Measurements from ENCODE around the gene IGF2.
A peak's percentile ranks its signal among the peaks of the same experiment; 100 is the strongest.

The IGF2 gene

DNA sequence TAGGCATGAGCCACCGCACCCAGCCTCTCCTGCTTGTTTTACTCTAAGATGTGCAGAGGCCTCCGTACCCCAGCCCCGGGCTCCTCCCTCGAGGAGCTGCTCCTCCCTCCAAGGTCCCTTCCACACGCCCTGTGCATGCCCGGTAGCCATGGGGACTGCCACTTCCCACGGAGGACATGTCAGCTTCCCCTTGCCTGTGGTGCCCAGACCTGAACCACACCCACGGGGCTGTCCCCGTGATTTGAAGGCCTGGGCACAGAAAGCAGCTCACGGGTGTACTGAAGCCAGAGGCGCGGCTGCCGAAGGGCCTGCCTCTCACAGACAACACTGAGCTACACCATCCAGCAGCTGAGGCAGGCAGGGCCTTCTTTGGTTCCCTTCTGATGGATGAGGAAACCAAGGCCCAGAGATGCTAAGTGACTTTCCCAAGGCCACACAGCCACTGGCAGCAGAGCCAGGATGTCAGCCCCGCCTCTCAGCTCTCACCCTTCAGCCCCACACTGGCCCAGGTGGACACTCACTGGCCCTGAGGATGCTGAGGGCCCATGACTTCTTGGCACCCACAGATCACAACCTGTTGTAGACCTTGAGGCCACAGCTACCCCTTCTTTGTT lies 14.5 kb upstream of the IGF2 start:
- DNase-seq = no peak

DNA sequence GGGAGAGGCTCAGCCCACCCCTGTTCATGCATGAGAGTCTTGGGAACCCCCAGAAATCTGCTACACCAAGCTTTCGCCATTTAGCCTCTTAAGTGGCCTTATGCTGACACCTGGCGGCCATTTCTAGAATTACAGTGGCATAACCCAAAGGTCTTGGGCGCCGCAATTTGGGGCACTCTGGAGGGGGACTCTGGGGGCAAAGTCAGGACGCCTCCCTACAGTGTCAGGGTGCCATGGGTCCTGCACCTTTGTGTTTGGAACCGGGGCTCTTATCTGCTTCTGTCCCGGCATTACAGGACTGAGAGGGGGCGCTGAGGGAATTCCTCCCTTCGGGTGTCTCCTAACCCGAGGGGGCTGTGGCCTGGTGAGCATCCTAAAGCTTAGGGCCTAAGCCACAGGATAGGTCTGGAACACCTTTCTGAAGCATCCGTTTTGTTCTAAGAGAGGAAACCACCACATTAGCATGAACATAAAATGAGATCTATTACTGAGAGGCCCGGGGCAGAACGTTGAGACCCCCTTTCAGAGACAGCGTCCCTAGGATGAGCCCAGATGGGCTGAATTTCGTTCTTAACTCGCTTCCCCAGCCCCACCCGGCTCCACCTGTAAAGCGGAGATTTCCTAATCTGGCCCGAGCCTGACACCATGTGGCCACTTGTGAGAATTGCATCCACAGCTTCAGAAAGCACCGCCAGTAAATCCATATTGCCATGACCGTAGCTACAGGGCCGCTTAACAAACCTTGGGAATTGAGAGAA lies 12.5 kb upstream of the IGF2 start:
- peak; percentile 61 for DNase-seq

DNA sequence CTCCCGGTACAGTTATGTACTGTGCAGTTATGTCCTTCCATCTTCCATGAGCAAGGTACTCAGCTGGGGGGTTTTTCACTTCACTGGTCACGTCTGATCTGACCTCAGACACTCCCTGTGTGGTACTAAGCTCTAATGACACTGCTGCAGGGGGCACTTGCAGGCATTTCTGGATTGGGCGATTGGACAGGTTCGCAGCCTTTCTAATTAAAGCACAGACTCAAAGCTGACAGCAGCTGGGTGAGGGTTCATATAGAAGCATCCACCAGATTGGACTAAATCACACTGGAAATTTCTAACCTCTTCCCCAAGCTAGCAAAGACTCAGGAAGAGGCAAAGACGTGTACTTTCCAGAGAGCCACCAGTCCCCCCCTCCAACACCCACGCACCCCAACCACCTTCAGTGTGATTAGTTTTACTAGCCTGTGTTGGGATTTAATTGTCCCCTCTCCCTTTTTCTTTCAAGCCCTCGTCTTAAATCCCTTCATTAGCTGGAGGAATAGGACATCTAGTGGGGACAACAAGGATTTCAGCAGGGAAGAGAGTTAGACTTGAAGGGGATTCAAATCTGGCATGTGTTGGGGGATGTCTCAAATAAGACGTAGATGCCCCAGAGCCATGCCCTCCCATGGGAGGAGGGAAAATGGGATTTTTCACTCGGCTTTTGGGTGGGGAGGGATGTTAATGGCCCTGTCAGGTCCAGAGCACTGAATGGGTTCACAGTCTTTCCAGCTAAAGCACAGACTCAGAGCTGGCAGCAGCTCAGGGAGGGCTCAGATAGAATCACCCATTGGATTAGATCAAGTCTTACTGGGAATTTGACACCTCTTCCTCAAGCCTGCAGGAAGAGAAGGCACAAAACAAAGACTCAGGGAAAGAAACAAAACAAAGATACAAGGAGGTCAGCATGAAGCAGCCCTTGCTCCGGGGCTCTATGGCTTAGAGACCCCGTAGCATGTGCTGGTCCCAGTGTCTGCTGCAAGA lies 11.0 kb upstream of the IGF2 start:
- peak; percentile 45 for DNase-seq

DNA sequence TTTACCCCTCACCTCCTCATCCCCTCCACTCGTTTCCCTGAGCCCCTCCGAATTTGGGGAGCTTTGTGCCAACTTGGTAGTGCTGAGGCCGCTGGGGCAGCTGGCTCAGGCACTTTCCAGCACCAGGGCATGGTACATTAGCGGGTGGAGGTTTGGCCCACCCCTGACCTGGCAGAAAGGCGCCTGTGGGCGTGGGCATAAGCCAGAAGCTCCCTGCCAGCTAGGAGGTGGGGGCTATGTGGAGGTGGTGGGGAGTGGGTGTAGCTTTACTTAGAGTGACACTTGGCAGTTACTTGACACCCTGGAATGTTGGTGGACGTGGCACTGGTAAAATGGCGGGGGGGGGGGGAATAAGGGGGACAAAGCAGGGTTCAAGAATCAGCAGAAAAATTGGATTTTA lies 10.3 kb upstream of the IGF2 start:
- DNase-seq = no peak

DNA sequence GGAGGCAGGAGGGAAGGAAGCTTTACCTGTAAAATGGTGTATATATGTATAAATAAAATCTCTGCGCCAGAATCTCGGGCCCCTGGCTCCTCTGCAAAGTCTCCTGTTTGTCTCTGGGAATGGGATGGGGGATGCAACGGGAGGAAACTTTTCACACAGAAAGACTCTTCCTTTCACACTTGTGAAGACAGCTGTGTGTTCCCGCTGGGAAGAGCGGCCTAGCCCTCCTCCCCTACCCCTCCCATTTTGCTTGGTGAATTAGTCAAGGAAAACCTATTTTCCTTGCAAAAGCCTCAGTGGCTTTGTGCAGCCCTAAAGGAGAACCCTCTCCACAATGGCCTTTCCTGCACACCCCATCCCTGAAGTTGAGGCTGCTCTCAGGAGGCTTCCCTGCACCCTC lies 9.4 kb upstream of the IGF2 start:
- no peak for DNase-seq

DNA sequence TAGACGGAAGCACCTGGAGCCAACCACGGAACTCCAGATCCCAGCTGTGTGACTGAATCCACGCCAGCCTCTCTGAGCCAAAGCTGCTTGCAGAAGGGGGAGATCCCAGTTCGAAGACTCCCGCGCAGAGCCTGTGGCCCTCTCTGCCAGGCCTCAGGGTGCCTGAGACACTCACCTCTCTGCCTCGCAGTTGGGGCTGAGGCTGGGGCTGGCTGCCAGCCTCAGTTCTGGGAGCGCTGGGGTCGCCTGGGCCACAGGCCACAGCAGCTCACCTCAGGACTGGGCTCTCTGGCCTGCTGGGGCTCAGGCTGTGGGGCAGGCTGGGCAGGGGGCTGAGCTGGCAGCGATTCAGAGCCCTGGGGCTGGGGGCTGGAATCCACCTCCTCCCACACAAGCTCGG lies 8.2 kb upstream of the IGF2 start:
- no peak for DNase-seq

DNA sequence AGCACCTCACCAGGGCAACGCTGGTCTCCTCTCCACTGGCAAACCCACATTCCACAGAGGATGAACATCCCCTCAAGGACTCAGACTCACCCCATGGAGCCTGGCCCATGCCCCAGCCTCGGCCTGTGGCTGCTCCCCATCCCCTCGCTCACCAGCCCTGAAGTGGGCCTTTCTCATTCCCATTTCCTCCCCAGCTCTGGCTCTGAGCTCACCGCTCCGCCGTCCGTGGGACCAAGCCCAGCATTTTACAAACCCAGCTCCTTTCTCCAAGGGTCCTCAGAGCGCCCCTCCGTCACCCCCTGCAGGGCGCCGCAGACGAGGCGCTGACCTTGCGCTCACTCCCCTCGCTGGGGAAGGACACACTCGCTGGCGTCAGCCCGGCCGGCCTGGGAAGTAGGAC lies 6.9 kb upstream of the IGF2 start:
- no peak for DNase-seq

DNA sequence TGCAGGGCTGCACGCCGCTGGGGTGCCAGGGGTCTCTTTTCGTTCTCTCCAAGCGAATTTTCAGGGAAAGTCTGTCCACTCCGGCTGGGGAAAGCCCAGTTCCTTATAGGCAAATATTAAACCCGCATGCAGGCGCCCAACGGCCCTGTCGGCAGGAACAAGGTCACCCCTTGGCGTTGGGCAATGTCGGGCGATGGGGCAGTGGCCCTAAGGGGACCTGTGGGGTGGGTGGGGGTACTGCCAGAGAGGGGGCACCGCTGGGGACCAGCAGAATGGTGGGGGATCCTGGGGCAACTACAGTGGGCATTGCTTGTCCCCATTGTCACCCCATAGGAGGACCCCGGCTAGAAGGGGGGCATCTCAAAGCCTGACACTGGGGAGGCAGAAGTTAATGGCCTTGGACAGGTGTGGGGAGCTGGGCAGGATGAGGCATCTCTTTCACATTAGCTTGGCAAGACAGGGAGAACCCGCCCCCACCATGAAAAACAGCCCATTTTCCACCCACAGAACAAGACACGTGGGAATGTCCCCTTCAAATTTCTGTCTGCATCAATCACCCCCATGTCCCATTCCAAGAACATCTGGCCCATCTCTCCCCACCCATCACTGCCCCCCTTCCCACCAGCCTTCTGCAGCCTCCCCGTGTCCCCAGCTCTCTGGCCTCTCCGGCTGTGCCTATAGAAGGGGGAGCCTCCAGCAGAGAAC lies 5.5 kb upstream of the IGF2 start:
- DNase-seq = no peak

DNA sequence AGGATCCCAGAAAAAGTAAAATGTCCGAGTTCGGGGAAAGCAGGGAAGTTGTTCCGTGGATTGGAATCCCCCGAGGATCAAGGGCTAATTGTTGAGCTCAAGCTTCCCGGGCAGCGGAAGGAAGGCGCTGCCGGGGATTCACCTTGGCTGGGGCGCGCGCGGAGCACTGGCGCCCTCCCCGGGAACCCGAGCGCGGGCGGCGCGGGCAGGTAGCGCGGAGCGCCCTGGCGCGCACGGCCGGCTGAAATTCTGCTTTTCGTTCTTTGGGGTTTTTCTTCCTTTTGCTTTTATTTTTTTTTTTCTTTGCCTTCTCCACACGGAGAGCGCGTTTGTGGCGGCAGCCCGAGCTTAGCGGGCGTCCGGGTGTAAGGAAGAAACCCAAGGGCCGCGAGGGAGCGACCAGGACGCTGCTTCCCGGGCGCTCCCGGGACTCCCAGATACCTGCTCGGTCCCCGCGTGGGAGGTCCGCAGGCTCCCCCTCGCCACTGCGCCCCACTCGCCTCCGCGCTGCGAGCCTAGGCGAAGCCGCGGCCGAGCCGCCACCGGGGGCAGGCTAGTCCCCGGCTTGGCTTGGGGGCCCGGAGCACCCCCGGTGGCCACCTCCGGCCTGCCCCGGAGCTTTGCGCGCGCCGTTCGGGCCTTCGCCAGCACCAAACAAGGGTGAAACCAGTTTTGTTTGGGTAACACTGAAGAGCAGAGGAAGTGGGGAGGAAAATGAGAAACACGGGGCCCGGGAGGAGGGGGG lies 4.8 kb upstream of the IGF2 start:
- no peak for DNase-seq

DNA sequence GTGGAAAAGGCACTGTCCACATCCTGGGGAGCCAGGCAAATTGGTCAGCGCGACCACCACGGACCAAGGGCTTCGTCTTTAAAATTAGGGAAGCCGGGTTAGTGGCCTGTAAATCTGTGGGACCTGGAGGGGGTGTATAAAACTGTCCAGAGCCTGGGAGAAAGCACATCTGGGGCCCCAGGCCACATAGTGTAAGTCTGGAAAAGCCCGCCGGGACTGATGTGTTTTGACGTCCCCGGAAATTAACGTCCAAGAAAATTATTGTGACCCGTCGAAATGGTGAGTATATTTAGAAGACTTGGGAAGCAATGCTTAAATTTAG lies 4.2 kb upstream of the IGF2 start:
- DNase-seq = no peak

DNA sequence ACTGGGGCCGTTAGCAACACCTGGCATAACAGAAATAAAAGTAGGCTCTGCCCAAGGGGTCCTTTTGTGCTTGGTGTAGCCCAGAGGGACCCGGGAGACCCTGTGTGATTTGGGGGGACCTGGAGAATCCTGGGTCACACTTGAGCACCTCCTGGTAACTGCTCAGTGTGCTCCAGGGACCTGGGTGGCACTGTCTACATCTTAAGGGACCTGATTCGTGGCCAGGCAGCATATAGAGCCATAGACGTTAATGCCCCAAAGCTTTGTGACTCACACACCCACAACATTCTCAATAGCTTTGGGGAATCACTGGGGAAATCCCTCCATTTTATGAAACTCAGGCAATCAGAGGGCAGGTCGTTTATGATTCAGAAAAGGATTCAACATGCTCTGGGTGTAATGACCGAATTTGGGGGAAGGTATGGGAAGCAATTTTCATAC lies 3.6 kb upstream of the IGF2 start:
- peak; percentile 56 for DNase-seq

DNA sequence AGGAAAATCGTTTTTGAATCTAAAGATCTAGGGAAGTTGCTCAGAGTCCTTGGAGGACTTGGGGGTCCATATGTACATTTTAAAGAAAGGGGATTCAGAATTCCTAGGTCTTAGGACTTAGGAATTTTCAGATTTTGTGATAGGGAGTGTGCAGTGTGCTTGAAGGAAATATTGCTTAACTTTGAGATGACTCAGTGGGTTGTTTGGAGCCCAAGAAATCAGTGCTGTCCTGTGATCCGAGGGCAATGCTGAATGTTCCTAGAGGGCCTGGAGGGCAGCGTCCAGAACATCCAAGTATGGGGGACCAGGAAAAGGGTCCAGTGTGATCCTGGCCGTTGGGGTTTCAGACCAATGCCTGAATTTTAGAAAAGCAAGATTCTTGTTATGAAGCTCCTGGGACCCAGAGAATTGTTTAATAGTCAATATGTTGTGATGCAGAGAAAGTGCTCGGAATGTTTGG lies 3.1 kb upstream of the IGF2 start:
- DNase-seq = no peak

DNA sequence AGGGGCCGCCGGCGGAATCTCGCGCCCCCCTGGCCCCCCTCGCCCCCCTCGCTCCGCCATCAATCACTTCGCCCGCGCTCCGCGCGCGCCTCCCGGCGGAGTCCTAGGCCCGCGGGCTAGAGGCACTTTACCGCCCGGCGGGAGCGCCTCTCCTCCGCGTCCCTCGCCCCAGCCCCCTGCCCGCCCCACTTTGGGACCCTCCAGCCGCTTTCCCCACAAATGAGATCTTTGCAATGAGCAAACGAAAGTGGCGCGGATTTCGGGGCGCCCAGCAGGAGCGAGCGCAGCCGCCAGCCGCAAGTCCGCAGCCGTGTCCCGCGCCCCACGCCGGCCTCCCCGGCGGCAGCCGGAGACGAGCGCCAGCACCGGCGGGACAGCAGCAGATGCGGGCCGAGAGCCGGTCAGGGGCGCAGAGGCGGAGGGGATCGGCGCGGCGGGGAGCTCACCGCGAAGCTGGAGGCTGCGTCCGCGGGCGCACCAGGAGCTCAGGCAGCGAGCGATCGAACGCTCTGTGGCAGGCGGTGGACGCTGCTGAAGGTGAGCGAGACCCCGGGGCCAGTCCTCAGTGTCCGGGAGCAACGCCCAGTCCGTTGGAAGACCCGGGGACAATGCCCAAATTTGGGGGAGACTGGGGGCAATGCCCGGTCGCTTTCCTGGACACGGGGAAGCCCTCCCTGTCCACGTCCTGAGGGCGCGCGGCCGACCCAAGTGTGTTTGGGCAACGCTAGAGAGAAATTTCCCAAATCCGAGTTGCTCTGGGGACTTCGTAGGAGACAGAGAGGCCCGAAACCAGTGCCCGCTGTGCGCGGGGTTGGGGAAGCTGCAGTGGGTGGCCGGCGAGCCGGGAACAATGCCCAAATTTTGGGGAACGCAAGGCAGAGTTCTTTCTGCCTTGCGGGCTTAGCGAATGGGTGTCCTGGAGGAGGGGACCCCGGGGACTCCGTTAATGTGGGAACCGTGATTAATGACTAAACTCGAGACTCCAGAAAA lies 1.5 kb upstream of the IGF2 start:
- no peak for DNase-seq

DNA sequence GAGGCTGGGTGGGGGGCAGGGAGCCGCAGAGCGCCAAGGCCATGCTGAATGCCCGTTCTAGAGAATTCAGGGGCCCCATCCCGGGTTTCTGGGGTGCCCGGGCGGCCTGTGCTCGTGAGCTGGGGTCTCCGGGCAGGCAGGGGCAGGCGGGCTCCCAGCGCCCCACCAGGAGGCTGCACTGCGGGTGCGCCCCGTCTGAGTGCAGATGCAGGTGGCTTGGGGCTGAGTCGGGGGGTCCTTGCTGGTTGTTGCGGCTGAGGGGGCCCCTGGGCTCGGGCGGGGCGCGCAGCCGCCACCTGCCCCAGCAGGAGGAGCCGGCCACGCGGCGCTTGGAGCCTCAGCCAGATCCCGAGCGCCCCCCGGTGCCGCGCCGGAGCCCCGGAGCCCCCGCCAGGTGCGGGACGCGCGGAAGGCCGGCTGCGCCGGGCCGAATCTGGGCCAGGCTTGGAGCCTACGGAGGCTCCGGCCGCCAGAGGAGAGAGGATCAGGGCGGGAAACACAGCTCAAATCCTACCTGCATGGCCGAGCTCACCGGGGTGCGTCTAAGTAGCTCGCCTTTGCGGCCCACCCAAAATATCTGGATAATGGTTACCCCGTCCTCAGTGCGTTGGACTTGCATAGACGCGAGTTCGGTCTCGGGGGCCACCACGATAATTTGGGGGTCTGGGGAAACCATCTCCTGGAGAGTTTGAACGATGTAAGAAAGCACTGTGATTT lies 590 bp upstream of the IGF2 start:
- DNase-seq = no peak

DNA sequence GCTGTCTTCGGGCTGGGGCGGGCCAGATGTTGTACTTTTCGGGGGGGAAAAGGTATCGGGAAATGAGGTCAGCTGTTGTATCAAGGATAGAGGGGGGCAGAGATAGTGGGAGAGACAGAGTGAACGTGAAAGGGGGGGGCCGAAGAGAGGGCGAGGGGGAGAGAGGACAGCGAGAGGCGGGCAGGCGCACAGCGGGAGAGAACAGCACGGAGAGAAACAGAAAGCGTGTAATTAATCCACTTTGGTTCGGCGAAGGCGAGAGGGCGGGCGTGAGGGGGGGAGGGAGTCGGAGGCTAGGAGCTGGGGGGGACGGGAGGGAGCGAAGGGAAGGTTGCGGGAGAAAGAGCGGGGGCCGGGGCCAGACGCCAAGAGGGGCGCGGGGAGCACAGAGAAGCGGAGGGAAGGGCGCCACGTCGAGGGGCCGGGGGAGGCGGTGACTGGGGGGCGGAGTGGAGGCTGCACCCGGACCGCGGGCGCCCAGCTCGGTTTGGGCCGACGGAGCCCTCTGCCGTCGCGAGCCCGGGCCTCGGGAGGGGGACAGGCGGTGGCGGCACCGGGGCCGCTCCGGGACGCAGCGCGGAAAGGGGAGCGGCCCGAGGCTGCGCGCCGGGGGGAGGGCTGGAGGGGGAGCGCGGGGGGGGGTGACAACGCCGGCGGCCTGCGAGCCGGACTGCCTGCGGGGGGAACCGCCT lies 612 bp downstream of the IGF2 start:
- DNase-seq = no peak

DNA sequence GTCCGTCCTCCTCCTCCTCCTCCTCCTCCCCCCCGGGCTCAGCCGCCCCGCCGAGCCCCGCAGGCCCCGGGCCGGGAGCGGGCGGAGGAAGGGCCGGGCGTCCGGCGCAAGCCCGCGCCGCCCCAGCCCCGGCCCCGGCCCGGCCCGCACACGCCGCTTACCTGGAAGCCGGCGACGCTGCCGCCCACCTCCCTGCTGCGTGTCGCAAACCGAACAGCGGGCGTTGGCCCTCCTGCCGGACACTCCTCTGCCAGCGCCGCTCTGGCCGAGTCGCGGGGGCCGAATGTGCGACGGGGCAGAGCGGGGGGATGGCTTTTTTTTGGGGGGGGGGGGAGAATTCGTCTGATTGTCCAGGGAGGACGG lies 1.1 kb downstream of the IGF2 start:
- no peak for DNase-seq

DNA sequence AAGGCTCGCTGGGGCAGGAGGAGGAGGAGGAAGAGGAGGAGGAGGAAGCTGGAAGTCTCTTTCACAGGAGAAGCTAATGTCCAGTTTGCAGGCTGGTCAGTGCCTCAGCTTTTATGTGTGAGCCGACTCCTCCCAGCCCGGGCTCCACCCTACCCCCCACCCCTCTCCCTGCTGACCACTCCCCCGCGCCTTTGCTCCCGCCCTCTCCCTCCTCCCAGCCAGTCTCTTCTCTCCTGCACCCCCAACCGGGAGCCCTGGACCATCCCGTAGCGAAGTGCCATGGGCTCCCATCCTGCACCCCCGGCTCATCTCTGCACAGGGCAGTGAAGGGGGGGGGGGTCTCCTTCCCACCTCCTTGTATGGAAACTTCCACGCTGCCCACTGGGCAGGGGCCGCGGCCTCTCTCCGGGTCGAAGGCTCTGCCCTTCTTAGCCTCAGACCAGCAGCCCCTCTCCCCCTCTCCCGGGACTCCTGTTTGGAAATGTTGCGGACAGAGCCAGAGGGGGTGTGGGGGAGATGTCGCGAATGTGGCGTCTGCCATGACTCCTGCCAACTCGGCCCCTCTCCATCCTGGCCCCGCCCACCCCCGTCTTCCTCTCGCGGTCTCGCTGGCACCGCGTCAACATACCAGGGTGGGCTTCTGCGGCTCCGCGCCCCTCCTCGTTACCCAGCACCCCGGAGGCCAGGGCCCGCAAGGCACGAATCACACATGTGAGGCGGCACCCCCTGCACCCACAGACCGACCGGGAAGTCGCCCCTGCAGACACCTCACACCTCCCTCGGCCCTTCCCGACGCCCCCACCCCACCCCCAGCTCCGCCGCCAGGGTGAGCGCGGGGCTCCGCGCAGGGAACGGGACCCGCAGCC lies 1.8 kb downstream of the IGF2 start:
- peak; percentile 34 for DNase-seq

DNA sequence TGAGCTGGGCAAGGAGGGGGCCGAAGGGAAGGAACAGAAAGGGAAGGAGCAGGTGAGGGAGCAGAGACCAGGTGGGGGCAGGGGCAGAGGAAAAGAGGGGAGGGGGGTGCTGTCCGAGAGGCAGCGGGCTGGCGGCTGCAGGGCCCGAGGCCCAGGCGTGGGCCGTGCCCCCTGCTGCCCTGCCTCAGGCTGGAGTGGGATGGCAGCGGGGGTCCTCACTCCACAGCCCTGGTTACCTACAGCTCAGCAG lies 2.3 kb downstream of the IGF2 start:
- no peak for DNase-seq
